K562 (cell line): Measurements from ENCODE around the gene CROCC2.

ENCODE experiments used
- ARHGAP35 ChIP-seq: fragments of 450-650 bp; IDR thresholded peaks from 2 replicates; pipeline ENCODE4 v1.6.1; 2018; ENCODE audit not compliant: partially characterized antibody
- BCLAF1 ChIP-seq, 2 experiments: fragments of 450-650 bp in 1 of 2; IDR thresholded peaks; 2 replicates each; pipeline ENCODE4 v1.6.1; 2011 to 2017; ENCODE audit warnings: low read depth in 2 of 2, antibody characterized with exemption in 1 of 2, borderline replicate concordance in 1 of 2, low read length in 1 of 2, mild to moderate bottlenecking in 1 of 2, mixed read lengths in 1 of 2; ENCODE audit not compliant: control insufficient read depth in 1 of 2
- BDP1 ChIP-seq: IDR thresholded peaks from 3 replicates; pipeline ENCODE4 v1.6.1; 2011; ENCODE audit not compliant: insufficient read length, insufficient read depth
- BHLHE40 ChIP-seq: IDR thresholded peaks from 2 replicates; pipeline ENCODE4 v1.6.1; 2011; ENCODE audit warnings: low read length, improper control_type of control experiment
- ELF1 ChIP-seq: fragments of 200-800 bp; sonication (Bioruptor generic); IDR thresholded peaks from 2 replicates; pipeline ENCODE4 v1.6.1; 2016; ENCODE audit warnings: missing genetic modification characterization, missing compliant biosample characterization
- EWSR1 ChIP-seq: fragments of 450-650 bp; IDR thresholded peaks from 2 replicates; pipeline ENCODE4 v1.6.1; 2018; ENCODE audit warnings: borderline replicate concordance, mild to moderate bottlenecking, low read depth, moderate library complexity; ENCODE audit not compliant: partially characterized antibody
- FOXJ3 ChIP-seq: sonication (generic); formaldehyde crosslinking; IDR thresholded peaks from 2 replicates; pipeline ENCODE4 v1.4.0; 2020; ENCODE audit warnings: mild to moderate bottlenecking, missing genetic modification reagents
- GABPB1 ChIP-seq: sonication (generic); formaldehyde crosslinking; IDR thresholded peaks from 2 replicates; pipeline ENCODE4 v1.8.0; 2022; ENCODE audit warnings: mild to moderate bottlenecking, missing genetic modification reagents
- SIX5 ChIP-seq, 2 experiments: IDR thresholded peaks; 2 replicates each; pipeline ENCODE4 v1.6.1; 2011; ENCODE audit warnings: low read length in 2 of 2, borderline replicate concordance in 1 of 2, low read depth in 1 of 2, mild to moderate bottlenecking in 1 of 2, moderate library complexity in 1 of 2; ENCODE audit not compliant: insufficient read depth in 1 of 2
- SMC3 ChIP-seq: conservative IDR thresholded peaks from 2 replicates; pipeline ENCODE4 v1.6.1; 2011; ENCODE audit warnings: low read depth, low read length, improper control_type of control experiment; ENCODE audit not compliant: insufficient read depth
- SRSF1 ChIP-seq: fragments of 200-400 bp; formaldehyde crosslinking; IDR thresholded peaks from 2 replicates; pipeline ENCODE4 v1.6.1; 2017; ENCODE audit warnings: mild to moderate bottlenecking, low read depth, low read length, moderate library complexity
- ZNF699 ChIP-seq: fragments of 250-450 bp; sonication (Bioruptor Pico); IDR thresholded peaks from 2 replicates; pipeline ENCODE4 v1.8.0; 2021; ENCODE audit warnings: mild to moderate bottlenecking, moderate library complexity; ENCODE audit not compliant: insufficient replicate concordance
- TF ChIP-seq, protein P1 (sequence below), 2 experiments: fragments of 450-650 bp; formaldehyde crosslinking in 1 of 2; IDR thresholded peaks; 2 replicates each; pipeline versions ENCODE4 v1.4.0 to v1.6.1; 2014 to 2020; ENCODE audit warnings: mild to moderate bottlenecking in 2 of 2, borderline replicate concordance in 1 of 2, low read depth in 1 of 2
- TF ChIP-seq, protein P2 (sequence below), 3 experiments: IDR thresholded peaks in 2 of 3; conservative IDR thresholded peaks in 1 of 3; 2 replicates each; pipeline ENCODE4 v1.5.1; 2011 to 2012; ENCODE audit warnings: low read length in 3 of 3, mild to moderate bottlenecking in 3 of 3, control low read depth in 2 of 3, improper control_type of control experiment in 1 of 3, inconsistent platforms in 1 of 3, low read depth in 1 of 3, mixed read lengths in 1 of 3, moderate library complexity in 1 of 3; ENCODE audit not compliant: insufficient read depth in 2 of 3

DNA sequence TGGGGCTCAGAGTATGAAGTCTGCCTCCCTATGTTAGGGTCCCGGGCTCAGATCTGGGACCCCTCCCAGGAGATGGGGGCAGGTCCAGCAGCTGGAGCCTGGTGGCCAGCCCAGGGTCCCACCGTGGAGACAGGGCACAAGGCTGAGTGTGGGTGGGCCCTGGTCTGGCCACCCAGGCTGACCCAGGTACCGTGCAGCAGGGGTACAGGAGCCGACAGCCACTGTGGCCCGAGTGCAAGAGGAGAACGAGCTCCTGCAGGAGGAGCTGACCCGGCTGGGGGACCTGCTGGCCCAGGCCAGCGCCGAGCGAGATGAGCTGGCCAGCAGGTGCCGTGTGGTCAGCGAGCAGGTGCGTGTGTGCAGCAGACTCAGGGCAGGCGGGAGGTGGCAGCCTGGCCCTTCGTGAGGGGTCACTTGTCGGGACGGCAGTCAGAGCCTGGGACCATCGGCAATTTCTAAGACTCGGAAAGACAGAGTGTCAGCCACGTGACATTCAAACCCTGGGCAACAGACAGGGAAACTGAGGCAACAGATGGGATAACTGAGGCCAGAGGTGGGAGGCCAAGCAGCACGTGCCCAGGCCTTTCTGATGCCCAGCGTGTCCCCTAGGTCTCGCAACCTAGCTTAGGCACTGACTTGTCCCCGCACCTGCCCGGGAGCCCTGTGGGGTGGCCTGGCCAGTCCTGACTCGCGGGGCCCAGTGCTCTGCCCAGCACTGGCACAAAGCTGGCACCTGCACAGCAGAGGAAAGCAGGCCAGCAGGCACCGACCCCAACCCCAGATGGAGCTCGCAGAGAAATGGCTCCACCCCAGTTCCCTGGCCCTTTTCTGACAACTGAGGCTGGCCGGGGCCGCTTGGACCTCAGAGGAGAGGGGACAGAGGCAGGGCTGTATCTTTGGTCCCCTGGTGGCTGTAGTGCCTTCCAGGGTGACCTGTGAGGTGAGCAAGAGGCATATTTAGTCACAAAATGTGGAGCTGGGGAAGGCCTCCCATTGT is 13.9 kb downstream of the CROCC2 start:
- TF ChIP-seq, protein P1, sequence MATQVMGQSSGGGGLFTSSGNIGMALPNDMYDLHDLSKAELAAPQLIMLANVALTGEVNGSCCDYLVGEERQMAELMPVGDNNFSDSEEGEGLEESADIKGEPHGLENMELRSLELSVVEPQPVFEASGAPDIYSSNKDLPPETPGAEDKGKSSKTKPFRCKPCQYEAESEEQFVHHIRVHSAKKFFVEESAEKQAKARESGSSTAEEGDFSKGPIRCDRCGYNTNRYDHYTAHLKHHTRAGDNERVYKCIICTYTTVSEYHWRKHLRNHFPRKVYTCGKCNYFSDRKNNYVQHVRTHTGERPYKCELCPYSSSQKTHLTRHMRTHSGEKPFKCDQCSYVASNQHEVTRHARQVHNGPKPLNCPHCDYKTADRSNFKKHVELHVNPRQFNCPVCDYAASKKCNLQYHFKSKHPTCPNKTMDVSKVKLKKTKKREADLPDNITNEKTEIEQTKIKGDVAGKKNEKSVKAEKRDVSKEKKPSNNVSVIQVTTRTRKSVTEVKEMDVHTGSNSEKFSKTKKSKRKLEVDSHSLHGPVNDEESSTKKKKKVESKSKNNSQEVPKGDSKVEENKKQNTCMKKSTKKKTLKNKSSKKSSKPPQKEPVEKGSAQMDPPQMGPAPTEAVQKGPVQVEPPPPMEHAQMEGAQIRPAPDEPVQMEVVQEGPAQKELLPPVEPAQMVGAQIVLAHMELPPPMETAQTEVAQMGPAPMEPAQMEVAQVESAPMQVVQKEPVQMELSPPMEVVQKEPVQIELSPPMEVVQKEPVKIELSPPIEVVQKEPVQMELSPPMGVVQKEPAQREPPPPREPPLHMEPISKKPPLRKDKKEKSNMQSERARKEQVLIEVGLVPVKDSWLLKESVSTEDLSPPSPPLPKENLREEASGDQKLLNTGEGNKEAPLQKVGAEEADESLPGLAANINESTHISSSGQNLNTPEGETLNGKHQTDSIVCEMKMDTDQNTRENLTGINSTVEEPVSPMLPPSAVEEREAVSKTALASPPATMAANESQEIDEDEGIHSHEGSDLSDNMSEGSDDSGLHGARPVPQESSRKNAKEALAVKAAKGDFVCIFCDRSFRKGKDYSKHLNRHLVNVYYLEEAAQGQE (IDR thresholded peaks at IDR 0.05; ENCODE audit: borderline replicate concordance) = no peak
- TF ChIP-seq, protein P1 (CRISPR knock-in tag; IDR thresholded peaks at IDR 0.05; ENCODE audit: low read depth) = no peak
- TF ChIP-seq SRSF1 (no peak), ZNF699 (CRISPR knock-in tag) (no peak), GABPB1 (no peak), FOXJ3 (CRISPR knock-in tag) (no peak), BHLHE40 (no peak), ARHGAP35 (no peak), EWSR1 (no peak), BDP1 (no peak), BCLAF1 (IDR thresholded peaks at IDR 0.05; ENCODE audit: borderline replicate concordance in 1 of 2, control insufficient read depth in 1 of 2, low read depth in 2 of 2, low read length in 1 of 2) (no peak), SMC3 (no peak), SIX5 (IDR thresholded peaks at IDR 0.05; ENCODE audit: borderline replicate concordance in 1 of 2, insufficient read depth in 1 of 2, low read depth in 1 of 2, low read length in 2 of 2) (no peak), ELF1 (tag) (no peak)
- TF ChIP-seq, protein P2, sequence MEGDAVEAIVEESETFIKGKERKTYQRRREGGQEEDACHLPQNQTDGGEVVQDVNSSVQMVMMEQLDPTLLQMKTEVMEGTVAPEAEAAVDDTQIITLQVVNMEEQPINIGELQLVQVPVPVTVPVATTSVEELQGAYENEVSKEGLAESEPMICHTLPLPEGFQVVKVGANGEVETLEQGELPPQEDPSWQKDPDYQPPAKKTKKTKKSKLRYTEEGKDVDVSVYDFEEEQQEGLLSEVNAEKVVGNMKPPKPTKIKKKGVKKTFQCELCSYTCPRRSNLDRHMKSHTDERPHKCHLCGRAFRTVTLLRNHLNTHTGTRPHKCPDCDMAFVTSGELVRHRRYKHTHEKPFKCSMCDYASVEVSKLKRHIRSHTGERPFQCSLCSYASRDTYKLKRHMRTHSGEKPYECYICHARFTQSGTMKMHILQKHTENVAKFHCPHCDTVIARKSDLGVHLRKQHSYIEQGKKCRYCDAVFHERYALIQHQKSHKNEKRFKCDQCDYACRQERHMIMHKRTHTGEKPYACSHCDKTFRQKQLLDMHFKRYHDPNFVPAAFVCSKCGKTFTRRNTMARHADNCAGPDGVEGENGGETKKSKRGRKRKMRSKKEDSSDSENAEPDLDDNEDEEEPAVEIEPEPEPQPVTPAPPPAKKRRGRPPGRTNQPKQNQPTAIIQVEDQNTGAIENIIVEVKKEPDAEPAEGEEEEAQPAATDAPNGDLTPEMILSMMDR (IDR thresholded peaks at IDR 0.05 in 2 of 3, conservative IDR thresholded peaks at IDR 0.05 in 1 of 3; ENCODE audit: insufficient read depth in 2 of 3, low read depth in 1 of 3, low read length in 3 of 3) = no peak
